DND-41 (cell line): ENCODE results near the gene CRTAC1.

Experiments
- EZH2 ChIP-seq: IDR thresholded peaks from 3 replicates; pipeline ENCODE4 v1.6.1; 2012; ENCODE audit warnings: borderline replicate concordance, low read depth, mild to moderate bottlenecking, moderate library complexity, low read length, inconsistent platforms; ENCODE audit not compliant: severe bottlenecking
- TF ChIP-seq, protein P1 (sequence below): IDR thresholded peaks from 2 replicates; pipeline ENCODE4 v1.5.1; 2012; ENCODE audit warnings: borderline replicate concordance, low read length, moderate library complexity, mild to moderate bottlenecking; ENCODE audit not compliant: poor library complexity, severe bottlenecking; ENCODE audit errors: extremely low read depth

DNA sequence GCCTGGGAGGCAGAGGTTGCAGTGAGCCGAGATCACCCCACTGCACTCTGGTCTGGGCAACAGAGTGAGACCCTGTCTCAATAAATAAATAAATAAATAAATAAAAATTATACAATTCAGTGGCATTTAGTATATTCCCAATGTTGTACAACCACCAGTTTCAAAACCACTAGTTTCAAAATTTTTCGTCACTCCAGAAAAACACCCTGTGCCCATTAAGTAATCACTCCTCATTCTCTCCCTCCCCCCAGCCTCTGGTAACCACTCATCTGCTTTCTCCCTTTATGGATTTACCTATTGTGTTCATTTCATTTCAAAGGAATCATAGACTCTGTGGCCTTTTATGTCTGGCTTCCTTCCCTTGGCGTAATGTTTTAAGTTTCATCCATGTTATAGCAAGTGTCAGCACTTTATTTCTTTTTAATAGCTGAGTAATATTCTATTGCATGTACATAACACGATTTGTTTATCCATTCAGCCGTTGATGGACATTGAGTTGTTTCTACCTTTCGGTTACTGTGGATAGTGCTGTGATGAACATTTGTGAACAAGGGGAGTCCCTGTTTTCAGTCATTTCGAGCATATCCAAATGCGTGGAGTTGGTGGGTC, 210.2 kb downstream of the CRTAC1 start:
- TF ChIP-seq, protein P1, sequence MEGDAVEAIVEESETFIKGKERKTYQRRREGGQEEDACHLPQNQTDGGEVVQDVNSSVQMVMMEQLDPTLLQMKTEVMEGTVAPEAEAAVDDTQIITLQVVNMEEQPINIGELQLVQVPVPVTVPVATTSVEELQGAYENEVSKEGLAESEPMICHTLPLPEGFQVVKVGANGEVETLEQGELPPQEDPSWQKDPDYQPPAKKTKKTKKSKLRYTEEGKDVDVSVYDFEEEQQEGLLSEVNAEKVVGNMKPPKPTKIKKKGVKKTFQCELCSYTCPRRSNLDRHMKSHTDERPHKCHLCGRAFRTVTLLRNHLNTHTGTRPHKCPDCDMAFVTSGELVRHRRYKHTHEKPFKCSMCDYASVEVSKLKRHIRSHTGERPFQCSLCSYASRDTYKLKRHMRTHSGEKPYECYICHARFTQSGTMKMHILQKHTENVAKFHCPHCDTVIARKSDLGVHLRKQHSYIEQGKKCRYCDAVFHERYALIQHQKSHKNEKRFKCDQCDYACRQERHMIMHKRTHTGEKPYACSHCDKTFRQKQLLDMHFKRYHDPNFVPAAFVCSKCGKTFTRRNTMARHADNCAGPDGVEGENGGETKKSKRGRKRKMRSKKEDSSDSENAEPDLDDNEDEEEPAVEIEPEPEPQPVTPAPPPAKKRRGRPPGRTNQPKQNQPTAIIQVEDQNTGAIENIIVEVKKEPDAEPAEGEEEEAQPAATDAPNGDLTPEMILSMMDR = no peak
- no peak for TF ChIP-seq EZH2
